ENCODE data around the gene HOXD12. TPM values are rescaled to one million over a fixed set of nuclear protein-coding genes. Genes with fewer than 3 reads are reported as not detected.

The HOXD12 gene
- total RNA-seq, 1 experiment from 2014 or later: 0.13 TPM

GRCh38 chr2:176096243-176096985 is 3.2 kb upstream of the HOXD12 start:
- ATAC-seq (no peak), DNase-seq (ENCODE audit: low read depth, low spot score) (no peak)
- Histone ChIP-seq H3K27ac (ENCODE audit: low read length) (peak overlapping the region; percentile 75), H3K27me3 (ENCODE audit: control insufficient read depth, insufficient read depth, low read length) (peaks cover 5% of the 10 kb centered on the region), H3K9me3 (ENCODE audit: control insufficient read depth, insufficient read depth, low read depth, low read length) (no peaks in the 10 kb centered on the region), H3K4me1 (ENCODE audit: control insufficient read depth, insufficient read depth, low read length) (peaks cover 13% of the 10 kb centered on the region), H3K4me3 (ENCODE audit: low read depth in 2 of 2, low read length in 2 of 2) (peak overlapping the region; percentile 52 to 87), H3K36me3 (ENCODE audit: control insufficient read depth, insufficient read depth, low read length) (no peaks in the 10 kb centered on the region)
- in situ Hi-C loops (cut with HindIII; ENCODE audit: low pct_unique_long_range_greater_than_20kb, low sequenced_read_pairs): no loop called here
- no TSS peak for BruUV-seq (replicated peaks)
- TF ChIP-seq REST (IDR thresholded peaks at IDR 0.05; ENCODE audit: insufficient read depth in 1 of 2, low read depth in 2 of 2, low read length in 1 of 2): no peak
- no peak for TF ChIP-seq TCF7L2 (IDR thresholded peaks at IDR 0.05; ENCODE audit: low read depth, low read length)
- TF ChIP-seq SIN3A (IDR thresholded peaks at IDR 0.05; ENCODE audit: borderline replicate concordance, insufficient read depth, low read depth, low read length): no peak
- TF ChIP-seq CTCF (IDR thresholded peaks at IDR 0.05): no peak
- CTCF ChIA-PET: interaction anchor here (0.6 to 2.2 kb wide), 3 partner anchors 8 to 864 kb away, joined by 3 to 14 read pairs (median 7); no protein-coding TSS in a partner anchor
- POLR2A ChIA-PET: no interaction called here
- intact Hi-C loops (cut with micrococcal nuclease; ENCODE audit: unreplicated experiment): loop anchor here (5.0 kb wide), 3 partner anchors 844 to 1399 kb away; no protein-coding TSS in a partner anchor

- Histone ChIP-seq H3K36me3 (ENCODE audit: control insufficient read depth, insufficient read depth, low read length) (no peaks in the 10 kb centered on the region), H3K27ac (ENCODE audit: low read length) (peak overlapping the region; percentile 75), H3K4me3 (ENCODE audit: low read depth in 2 of 2, low read length in 2 of 2) (peak overlapping the region; percentile 52 to 87), H3K4me1 (ENCODE audit: control insufficient read depth, insufficient read depth, low read length) (peaks cover 13% of the 10 kb centered on the region), H3K27me3 (ENCODE audit: control insufficient read depth, insufficient read depth, low read length) (peaks cover 5% of the 10 kb centered on the region), H3K9me3 (ENCODE audit: control insufficient read depth, insufficient read depth, low read depth, low read length) (no peaks in the 10 kb centered on the region)
- DNase-seq (ENCODE audit: low read depth, low spot score): peak; percentile 62
- no peak for TF ChIP-seq REST (IDR thresholded peaks at IDR 0.05; ENCODE audit: insufficient read depth in 1 of 2, low read depth in 2 of 2, low read length in 1 of 2)
- TF ChIP-seq CTCF (IDR thresholded peaks at IDR 0.05): peak; percentile 96
- BruUV-seq (replicated peaks): no TSS peak
- ChIA-PET CTCF (interaction anchor here (0.5 to 2.2 kb wide), 6 partner anchors 9 to 1395 kb away, joined by 3 to 10 read pairs (median 7); no protein-coding TSS in a partner anchor), POLR2A (interaction anchor here (0.6 kb wide), 1 partner anchor 954 kb away, joined by 7 read pairs; no protein-coding TSS in a partner anchor)
- intact Hi-C loops (cut with micrococcal nuclease; ENCODE audit: unreplicated experiment): loop anchor here (5.0 kb wide), 3 partner anchors 845 to 1400 kb away; no protein-coding TSS in a partner anchor
- ATAC-seq: peak; percentile 98
- in situ Hi-C loops (cut with HindIII; ENCODE audit: low pct_unique_long_range_greater_than_20kb, low sequenced_read_pairs): no loop called here
Observed at GRCh38 chr2:176096986-176097819, 2.4 kb upstream of the HOXD12 start.

Measured in Panc1 (cell line).